SIG-M5 treated with dmso at 0.1 percent for 504 hours (cell line): ENCODE measurements around the gene TTYH2.

Source experiments
- DNase-seq: peaks from one replicate; lab custom pipeline; 2025; ENCODE audit not compliant: unreplicated experiment; lab: John Stamatoyannopoulos, UW

TTYH2 gene

GRCh38 chr17:74213861-74214391 is 555 bp downstream of the TTYH2 start:
- DNase-seq = peak; percentile 59

DNA sequence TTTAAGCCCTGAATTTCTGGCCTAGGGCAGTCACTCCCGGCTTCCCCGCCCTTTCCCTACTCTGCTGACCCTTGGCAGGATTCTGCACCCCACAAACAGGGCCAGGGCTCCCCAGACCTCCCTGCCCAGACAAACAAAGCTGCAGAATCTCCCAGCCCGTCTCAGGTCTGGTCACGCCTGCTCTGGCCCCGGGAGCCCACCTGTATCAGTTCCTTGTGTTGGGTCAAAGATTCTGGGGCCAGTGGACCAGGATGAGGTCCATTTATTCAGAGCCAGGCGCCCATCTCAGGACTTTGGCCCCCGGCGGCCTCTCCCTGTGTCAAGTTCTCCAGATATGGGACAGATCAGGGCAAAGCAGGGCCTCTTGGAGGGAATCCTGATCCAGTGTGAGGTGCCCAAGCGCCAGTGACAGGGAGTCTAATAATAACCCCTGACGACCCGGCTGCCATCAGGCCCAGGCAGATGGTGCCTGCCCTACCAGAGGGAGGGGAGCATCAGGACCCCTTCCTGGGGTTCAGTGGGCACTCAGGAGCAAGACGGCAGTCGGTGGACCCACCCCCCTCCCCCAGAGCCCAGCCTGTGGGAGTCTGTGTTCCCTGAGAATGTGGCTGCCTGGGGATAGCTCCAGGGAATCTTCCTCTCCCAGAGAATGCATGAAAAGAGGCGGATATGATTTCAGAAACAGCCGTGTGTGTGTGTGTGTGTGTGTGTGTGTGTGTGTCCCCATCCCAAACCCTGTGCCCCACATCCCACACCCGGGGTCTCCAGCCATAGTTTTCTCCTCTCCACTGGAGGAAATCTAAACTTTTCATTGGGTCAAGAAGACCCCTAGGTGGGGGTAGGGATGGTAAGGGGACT is 1.3 kb downstream of the TTYH2 start:
- DNase-seq = no peak

DNA sequence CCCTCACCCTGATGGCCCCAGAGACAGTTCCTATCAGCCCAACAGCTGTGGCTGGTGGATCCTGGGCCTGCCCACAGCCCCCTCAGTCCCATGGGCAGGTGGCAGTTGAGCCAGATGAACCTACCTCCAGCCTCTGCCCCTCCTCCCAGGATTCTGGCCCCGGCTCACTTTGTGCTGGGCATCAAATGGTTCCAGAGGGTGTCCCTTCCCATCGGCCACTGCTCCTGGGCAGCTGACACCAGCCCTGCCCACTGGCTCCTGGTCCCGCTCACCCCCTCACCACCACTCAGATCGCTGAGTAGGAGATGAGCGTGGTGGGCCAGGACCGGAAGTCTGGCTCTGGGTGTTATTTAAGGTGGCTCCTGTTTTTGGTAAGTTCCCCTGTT is 2.0 kb downstream of the TTYH2 start:
- no peak for DNase-seq

GRCh38 chr17:74216505-74216904 is 3.1 kb downstream of the TTYH2 start:
- DNase-seq = no peak

DNA sequence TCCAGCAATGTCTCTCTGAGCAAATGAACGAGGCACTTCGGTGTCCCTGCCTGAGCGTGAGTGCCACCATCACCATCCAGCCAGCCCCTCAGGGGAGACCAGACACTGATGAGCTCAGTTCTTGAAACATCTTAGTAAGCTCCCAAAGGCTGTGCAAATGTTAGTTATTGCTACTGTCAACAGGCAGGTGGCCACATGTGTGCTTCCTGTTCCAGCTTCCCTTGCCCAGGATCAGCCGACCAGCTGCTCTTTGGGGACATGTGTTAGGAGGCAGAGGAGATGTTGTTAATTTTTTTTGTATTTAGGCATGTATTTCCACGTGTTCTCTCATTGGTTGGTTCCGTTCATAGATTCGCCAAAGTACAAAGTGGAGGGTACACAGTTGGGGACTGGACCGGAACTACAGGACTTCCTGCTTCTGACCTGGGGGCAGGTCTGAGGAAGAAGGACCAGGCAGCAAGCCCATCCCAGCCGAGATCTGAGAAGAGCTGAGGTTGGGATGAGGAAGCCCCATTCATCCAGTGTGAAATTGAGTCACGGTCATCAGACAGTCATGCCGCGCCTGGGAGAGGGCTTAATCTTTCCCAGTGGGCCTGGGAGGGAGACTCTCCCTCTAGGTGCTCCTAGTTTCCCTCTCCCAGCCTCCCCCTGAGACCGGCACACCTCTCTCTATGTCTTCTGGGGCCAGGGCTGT is 3.8 kb downstream of the TTYH2 start:
- no peak for DNase-seq

- no peak for DNase-seq
Observed at GRCh38 chr17:74217888-74218287, 4.5 kb downstream of the TTYH2 start.

DNA sequence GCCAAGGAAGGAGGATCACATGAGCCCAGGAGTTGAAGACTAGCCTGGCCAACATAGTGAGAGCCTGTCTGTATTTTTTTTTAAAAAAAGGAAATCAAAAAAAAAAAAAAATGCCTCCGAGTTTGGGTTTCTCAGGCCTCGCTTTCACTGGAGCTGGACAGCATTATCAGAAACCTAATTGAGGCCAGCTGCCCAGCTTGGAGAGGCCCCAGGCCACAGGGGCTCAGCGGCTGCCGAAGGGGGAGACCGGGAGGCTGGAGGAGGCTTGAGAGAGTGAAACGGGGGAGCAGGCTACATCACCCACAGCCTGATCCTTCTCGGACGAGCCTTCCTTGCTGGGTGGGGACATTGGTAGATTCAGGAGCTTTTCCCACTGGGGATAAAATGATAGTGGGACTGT is 5.1 kb downstream of the TTYH2 start:
- no peak for DNase-seq

DNA sequence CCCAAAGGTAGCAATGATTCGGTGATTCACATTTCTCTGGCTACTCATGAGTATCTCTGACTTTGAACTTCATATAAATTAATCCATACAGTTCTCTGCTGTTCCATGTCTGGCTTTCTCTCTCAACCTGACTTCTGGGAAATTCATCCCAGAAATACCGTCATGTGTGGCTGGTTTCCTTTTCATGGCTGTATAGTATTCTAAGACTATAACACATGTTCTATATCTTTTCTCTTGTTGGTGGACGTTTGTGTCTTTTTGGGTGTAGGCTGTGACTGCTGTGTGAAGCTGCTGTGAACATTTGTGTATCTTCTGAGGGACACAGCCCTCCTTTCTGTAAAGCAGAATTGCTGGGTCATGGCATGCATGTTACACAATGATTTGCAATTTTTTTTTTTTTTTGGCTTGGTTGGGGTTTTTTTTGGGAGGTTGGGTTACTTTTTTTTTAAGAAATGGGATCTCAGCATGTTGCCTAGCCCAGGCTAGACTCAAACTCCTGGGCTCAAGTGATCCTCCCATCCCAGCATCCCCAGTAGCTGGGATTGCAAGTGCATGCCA is 6.3 kb downstream of the TTYH2 start:
- peak; percentile 39 for DNase-seq

DNA sequence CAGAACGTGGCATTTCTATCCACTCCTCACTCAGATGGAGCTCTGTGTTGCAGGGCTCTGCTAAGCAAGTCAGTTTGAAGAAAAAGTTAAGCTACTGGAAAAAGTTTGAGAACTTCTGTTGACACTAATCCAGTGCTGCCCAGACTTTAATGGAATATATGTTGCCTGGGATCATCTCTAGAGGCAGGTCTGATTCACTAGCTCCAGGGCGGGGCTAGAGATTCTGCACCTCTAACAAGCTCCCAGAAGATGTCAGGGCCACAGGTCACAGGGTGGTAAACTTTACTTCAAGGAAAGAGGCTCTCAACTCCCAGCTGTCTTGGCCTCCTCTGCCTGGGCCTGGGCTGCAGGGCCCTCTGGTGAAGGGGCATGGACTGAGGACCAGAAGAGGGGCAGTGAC is 6.8 kb downstream of the TTYH2 start:
- no peak for DNase-seq

DNA sequence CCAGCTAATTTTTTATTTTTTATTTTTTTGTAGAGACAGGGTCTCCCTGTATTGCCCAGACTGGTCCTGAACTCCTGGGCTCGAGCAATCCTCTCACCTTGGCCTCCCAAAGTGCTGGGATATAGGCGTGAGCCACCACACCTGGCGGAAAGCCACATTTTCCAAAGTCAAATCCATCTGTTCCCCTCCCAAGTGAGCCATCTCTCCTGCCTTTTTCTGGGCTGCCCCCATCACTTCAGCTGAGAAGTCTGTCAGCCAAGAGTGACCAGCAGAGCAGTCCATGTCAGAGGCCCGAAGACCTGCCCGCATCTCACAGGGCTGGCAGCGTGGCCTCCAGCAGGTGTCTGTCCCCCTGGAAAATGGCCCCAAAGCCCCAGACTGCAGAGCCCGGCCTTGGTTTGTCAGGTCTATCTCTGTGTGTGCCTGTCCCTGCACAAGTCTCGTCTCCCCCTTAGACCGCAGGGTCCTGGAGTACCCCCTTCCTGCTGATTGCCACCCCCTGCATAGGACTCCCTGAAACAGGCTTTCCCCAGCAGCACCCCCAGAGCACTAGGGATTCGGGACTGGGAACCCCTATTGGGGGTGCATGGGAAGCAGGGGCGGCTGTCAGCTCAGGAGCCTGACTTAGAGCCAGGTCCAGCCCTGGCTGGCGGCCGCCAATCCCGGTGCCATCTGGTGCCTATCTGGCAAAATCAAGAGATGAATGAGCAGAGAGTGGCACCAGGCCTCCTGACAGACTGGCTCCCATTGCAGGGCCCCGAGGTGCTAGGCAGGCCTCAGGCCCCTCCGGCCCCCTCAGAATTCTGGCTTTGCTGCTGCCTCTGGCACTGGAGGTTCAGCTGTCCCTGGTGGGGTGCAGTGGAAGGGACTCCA is 7.8 kb downstream of the TTYH2 start:
- no peak for DNase-seq

DNA sequence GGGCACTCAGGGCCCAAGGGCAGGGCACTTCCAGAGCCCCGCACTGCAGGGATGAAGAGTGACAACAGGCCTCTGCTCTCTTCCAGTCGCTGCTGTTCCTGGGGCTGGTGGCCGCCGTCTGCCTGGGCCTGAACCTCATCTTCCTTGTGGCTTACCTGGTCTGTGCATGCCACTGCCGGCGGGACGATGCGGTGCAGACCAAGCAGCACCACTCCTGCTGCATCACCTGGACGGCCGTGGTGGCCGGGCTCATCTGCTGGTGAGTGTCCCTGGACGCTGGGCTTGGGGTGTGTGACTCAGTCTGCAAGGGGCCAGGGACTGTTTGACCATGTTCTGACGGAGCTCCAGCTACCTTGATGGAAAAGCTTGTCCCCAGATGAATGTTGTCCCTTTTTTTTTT is 9.0 kb downstream of the TTYH2 start:
- no peak for DNase-seq

- DNase-seq = no peak
Observed at GRCh38 chr17:74223901-74224300, 10.5 kb downstream of the TTYH2 start.

DNA sequence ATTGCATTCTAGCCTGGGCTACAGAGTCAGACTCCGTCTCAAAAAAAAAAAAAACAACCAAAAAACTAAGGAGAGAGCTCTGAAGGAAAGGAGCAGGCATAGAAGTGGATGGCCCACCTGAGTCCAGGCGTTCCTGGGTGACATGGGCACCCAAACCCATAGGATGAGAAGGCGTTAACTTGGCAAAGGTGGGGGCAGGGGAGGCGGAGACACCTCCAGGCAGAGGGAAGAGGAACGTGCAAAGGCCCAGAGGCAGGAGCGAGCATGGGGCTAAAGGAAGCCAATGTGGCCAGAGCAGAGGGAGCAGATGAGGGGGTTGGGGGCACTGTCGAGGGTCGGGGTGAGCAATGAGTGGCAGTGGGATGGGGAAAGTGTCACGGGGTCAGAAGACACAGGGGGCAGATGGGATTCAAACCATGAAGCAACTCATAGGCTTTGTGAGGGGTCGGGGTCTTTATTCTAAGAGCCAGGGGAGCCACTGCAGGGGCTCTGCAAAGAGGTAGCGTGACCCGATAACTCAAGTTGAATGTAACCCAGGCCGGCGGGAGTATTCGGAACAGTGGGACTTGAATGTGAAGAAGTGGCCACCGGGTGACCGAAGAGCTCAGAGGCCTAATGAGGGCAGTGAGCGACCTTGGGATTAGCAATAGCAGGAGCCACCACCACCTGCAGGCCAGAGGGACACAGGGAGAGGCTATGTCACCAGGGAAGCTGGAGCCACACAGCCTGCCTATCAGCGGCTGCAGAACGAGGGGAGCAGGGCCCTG is 11.8 kb downstream of the TTYH2 start:
- no peak for DNase-seq

- DNase-seq = no peak
Observed at GRCh38 chr17:74226252-74226651, 12.9 kb downstream of the TTYH2 start.

DNA sequence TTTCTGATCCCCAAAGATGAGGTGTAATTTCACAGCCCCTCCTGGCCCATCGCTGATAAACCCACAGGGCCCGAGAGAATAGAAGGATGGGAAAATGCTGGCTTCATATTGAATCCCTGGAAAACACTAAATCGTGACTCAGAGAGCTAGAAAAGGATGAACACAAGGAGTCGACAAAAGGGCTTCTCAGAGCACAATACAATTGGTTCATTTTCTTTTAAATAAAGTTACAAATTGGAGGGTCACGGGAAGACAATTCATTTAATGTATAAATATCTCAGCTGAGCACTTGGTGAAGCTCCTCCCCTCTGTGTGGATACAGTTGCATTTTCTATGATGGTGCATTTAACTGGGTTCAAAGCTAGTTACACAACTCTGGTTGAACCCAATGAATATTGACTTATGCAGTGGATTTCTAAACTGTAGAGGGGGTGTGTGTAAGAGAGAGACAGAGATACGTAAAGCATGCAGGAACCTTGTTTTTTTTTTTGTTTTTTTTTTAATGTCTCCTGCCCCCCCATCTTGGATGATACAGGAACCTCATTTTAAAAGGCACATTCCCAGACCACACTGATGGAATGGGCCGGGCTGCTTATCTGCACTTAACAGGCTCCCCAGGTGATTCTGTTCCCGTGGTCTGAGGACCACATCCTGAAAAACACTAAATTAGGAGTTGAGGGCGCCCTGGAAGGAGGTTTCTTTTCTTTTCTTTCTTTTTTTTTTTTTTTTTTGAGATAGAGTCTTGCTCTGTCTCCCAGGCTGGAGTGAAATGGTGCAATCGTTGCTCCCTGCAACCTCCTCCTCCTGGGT is 14.1 kb downstream of the TTYH2 start:
- no peak for DNase-seq

- DNase-seq = no peak
Observed at GRCh38 chr17:74228306-74228978, 15.1 kb downstream of the TTYH2 start.

DNA sequence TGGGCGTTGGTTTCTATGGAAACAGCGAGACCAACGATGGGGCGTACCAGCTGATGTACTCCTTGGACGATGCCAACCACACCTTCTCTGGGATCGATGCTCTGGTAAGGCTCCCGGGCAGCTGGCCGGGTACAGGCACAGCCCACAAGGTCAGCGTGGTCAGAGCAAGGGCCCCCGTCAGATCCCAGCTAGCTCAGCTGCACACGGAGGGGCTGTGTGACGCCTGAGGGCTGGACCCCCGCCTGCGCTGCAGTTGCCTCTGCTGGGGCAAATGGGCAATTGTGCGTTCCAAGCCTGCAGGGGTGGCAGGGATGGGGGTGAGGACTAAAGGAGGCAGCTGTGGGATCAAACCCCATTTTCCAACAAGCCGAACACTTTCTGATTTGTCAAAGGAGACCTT is 17.5 kb downstream of the TTYH2 start:
- DNase-seq = no peak

- DNase-seq = no peak
Observed at GRCh38 chr17:74231928-74232907, 18.8 kb downstream of the TTYH2 start.
